Measurements from ENCODE around the gene KRT77.

GRCh38 chr12:52667509-52667908, 35.8 kb downstream of the KRT77 start:
- TF ChIP-seq CTCF (conservative IDR thresholded peaks at IDR 0.05; ENCODE audit: low read depth in 2 of 2) (peak; percentile 57 to 76), EZH2 (IDR thresholded peaks at IDR 0.05; ENCODE audit: low read depth, unreplicated experiment) (no peak), POLR2AphosphoS5 (IDR thresholded peaks at IDR 0.05; ENCODE audit: low read depth) (no peak), EZH2phosphoT487 (IDR thresholded peaks at IDR 0.05; ENCODE audit: unreplicated experiment) (no peak), JUNB (IDR thresholded peaks at IDR 0.05; ENCODE audit: unreplicated experiment) (no peak), REST (IDR thresholded peaks at IDR 0.05; ENCODE audit: unreplicated experiment) (no peak), STAT1 (IDR thresholded peaks at IDR 0.05; ENCODE audit: unreplicated experiment) (no peak), NANOG (IDR thresholded peaks at IDR 0.05; ENCODE audit: borderline replicate concordance) (no peak), ZNF114 (CRISPR knock-in tag; IDR thresholded peaks at IDR 0.05) (no peak), ETS1 (IDR thresholded peaks at IDR 0.05) (no peak), CREB1 (CRISPR knock-in tag; IDR thresholded peaks at IDR 0.05; ENCODE audit: low read depth) (no peak), ZNF331 (CRISPR knock-in tag; IDR thresholded peaks at IDR 0.05; ENCODE audit: low read depth) (no peak), ZNF462 (CRISPR knock-in tag; IDR thresholded peaks at IDR 0.05) (no peak)

All from GM23338 (cell line).